Stimulated activated CD4-positive, alpha-beta T cell treated with anti-CD3 and anti-CD28 coated beads, Interleukin-2, amount 100 ng/mL, for 48 hours (primary cell): ENCODE measurements around the gene BCL3.

ENCODE experiments used
- DNase-seq, 2 donors: peaks; one replicate each; pipeline ENCODE4 v3.0.0-alpha.2; 2020

The BCL3 gene

GRCh38 chr19:44722131-44723121, 26.1 kb upstream of the BCL3 start:
- DNase-seq: no peak

GRCh38 chr19:44723299-44723951, 25.1 kb upstream of the BCL3 start:
- no peak for DNase-seq

GRCh38 chr19:44723952-44724319, 24.6 kb upstream of the BCL3 start:
- peak; percentile 69 to 79 for DNase-seq

GRCh38 chr19:44725251-44725650, 23.3 kb upstream of the BCL3 start:
- DNase-seq: no peak

- no peak for DNase-seq
Measured at GRCh38 chr19:44725684-44726083, 22.8 kb upstream of the BCL3 start.

GRCh38 chr19:44726465-44726864, 22.0 kb upstream of the BCL3 start:
- no peak for DNase-seq

- DNase-seq: no peak
Measured at GRCh38 chr19:44728178-44728577, 20.3 kb upstream of the BCL3 start.

GRCh38 chr19:44729516-44730033, 18.9 kb upstream of the BCL3 start:
- DNase-seq: no peak

- DNase-seq: no peak
Measured at GRCh38 chr19:44731081-44731480, 17.4 kb upstream of the BCL3 start.

GRCh38 chr19:44731622-44732021, 16.9 kb upstream of the BCL3 start:
- no peak for DNase-seq

- DNase-seq: no peak
Measured at GRCh38 chr19:44732235-44733014, 16.1 kb upstream of the BCL3 start.

GRCh38 chr19:44734357-44734756, 14.2 kb upstream of the BCL3 start:
- no peak for DNase-seq

- no peak for DNase-seq
Measured at GRCh38 chr19:44735011-44735410, 13.5 kb upstream of the BCL3 start.

- no peak for DNase-seq
Measured at GRCh38 chr19:44737238-44738071, 11.1 kb upstream of the BCL3 start.

- no peak for DNase-seq
Measured at GRCh38 chr19:44738136-44738535, 10.4 kb upstream of the BCL3 start.

GRCh38 chr19:44738603-44739558, 9.6 kb upstream of the BCL3 start:
- DNase-seq: no peak

GRCh38 chr19:44740351-44740824, 8.1 kb upstream of the BCL3 start:
- DNase-seq: no peak

GRCh38 chr19:44741258-44741731, 7.2 kb upstream of the BCL3 start:
- DNase-seq: no peak

- no peak for DNase-seq
Measured at GRCh38 chr19:44741841-44742329, 6.6 kb upstream of the BCL3 start.

- DNase-seq: no peak
Measured at GRCh38 chr19:44742330-44743061, 6.0 kb upstream of the BCL3 start.
